Kidney tubule cell (primary cell): ENCODE results near the gene ADGB.
"Not testable (repeated sequence)": the region's sequence is repeated elsewhere in the genome, so short reads cannot be mapped to it uniquely, and the experiment has no call there.

Source experiments
- DNase-seq: peaks from one replicate; pipeline ENCODE4 v3.0.0-alpha.2; 2018; ENCODE audit warnings: low spot score

Gene ADGB

GRCh38 chr6:146768722-146769121, 169.9 kb downstream of the ADGB start:
- DNase-seq, result no peak

- peak; percentile 5 for DNase-seq
These were observed 171.6 kb downstream of the ADGB start for GRCh38 chr6:146770275-146770964.

GRCh38 chr6:146770965-146771735, 172.4 kb downstream of the ADGB start:
- DNase-seq, result no peak

- DNase-seq, result no peak
These were observed 176.4 kb downstream of the ADGB start for GRCh38 chr6:146775220-146775619.

GRCh38 chr6:146781836-146782235, 183.1 kb downstream of the ADGB start:
- no peak for DNase-seq

- peak; percentile 47 for DNase-seq
These were observed 186.3 kb downstream of the ADGB start for GRCh38 chr6:146785001-146785585.

- DNase-seq, result peak; percentile 11
These were observed 189.2 kb downstream of the ADGB start for GRCh38 chr6:146787876-146788508.

GRCh38 chr6:146790561-146791091, 191.9 kb downstream of the ADGB start:
- no peak for DNase-seq

GRCh38 chr6:146791930-146792329, 193.2 kb downstream of the ADGB start:
- no peak for DNase-seq

- not testable (repeated sequence) for DNase-seq
These were observed 194.4 kb downstream of the ADGB start for GRCh38 chr6:146793218-146793617.

GRCh38 chr6:146795479-146796133, 196.8 kb downstream of the ADGB start:
- DNase-seq, result no peak

GRCh38 chr6:146803167-146803566, 204.4 kb downstream of the ADGB start:
- not testable (repeated sequence) for DNase-seq

GRCh38 chr6:146803601-146804000, 204.8 kb downstream of the ADGB start:
- DNase-seq, result no peak

GRCh38 chr6:146805546-146806325, 207.0 kb downstream of the ADGB start:
- DNase-seq, result no peak

GRCh38 chr6:146809014-146809413, 210.2 kb downstream of the ADGB start:
- DNase-seq, result not testable (repeated sequence)

GRCh38 chr6:146812811-146813321, 214.1 kb downstream of the ADGB start:
- DNase-seq, result not testable (repeated sequence)

- no peak for DNase-seq
These were observed 214.8 kb downstream of the ADGB start for GRCh38 chr6:146813554-146813953.

GRCh38 chr6:146814148-146814750, 215.5 kb downstream of the ADGB start:
- DNase-seq, result no peak

- DNase-seq, result not testable (repeated sequence)
These were observed 217.0 kb downstream of the ADGB start for GRCh38 chr6:146815511-146816462.
